HG03159 (cell line): ENCODE data around the gene AMBP.
"Not testable (repeated sequence)": the region's sequence is repeated elsewhere in the genome, so short reads cannot be mapped to it uniquely, and the experiment has no call there.

Experiments used
- ATAC-seq: cut with Tn5 transposase; IDR thresholded peaks from one replicate; pipeline ENCODE4 v1.9.1; 2021; ENCODE audit warnings: mild to moderate bottlenecking, moderate library complexity; ENCODE audit not compliant: unreplicated experiment

The AMBP gene

GRCh38 chr9:114053246-114054005, 24.7 kb downstream of the AMBP start:
- ATAC-seq = no peak

GRCh38 chr9:114051706-114052105, 26.4 kb downstream of the AMBP start:
- no peak for ATAC-seq

GRCh38 chr9:114051281-114051680, 26.8 kb downstream of the AMBP start:
- ATAC-seq = no peak

- ATAC-seq = no peak
Observed at GRCh38 chr9:114050646-114051045, 27.5 kb downstream of the AMBP start.

GRCh38 chr9:114050226-114050568, 27.9 kb downstream of the AMBP start:
- ATAC-seq = no peak

DNA sequence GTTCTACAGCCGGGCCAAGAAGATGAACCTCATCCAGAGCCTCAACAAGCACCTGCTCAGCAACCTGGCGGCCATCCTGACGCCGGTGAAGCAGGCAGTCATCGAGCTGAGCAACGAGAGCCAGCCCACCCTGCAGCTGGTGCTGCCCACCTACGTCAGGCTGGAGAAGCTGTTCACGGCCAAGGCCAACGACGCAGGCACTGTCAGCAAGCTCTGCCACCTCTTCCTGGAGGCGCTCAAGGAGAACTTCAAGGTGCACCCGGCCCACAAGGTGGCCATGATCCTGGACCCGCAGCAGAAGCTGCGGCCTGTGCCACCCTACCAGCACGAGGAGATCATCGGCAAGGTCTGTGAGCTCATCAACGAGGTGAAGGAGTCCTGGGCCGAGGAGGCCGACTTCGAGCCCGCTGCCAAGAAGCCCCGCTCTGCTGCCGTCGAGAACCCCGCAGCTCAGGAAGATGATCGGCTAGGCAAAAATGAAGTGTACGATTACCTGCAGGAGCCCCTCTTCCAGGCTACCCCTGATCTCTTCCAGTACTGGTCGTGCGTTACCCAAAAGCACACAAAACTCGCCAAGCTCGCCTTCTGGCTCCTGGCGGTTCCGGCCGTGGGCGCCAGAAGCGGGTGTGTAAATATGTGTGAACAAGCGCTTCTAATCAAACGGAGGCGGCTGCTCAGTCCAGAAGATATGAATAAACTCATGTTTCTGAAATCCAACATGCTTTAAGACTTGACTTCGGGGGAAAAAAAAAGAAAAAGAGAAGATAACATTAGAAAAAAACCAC, 28.5 kb downstream of the AMBP start:
- ATAC-seq = no peak

DNA sequence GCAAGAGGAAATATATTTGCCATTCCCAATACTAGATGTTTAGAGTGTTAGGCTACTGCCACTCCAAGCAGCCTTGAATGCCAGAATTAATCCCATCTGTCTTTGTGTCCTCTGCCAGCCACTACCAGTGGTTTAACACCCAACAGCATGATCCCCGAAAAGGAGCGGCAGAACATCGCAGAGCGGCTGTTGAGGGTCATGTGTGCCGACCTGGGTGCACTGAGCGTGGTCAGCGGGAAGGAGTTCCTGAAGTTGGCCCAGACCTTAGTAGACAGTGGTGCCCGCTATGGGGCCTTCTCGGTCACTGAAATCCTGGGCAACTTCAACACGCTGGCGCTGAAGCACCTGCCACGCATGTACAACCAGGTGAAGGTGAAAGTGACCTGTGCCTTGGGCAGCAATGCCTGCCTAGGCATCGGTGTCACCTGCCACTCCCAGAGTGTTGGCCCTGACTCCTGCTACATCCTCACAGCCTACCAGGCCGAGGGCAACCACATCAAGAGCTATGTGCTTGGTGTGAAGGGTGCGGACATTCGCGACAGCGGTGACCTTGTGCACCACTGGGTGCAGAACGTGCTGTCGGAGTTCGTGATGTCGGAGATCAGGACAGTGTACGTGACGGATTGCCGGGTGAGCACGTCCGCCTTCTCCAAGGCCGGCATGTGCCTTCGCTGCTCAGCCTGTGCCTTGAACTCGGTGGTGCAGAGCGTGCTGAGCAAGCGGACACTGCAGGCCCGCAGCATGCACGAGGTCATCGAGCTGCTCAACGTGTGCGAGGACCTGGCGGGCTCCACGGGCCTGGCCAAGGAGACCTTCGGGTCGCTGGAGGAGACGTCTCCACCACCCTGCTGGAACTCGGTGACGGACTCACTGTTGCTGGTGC, 29.3 kb downstream of the AMBP start:
- ATAC-seq = no peak

GRCh38 chr9:114047717-114048116, 30.4 kb downstream of the AMBP start:
- no peak for ATAC-seq

GRCh38 chr9:114046875-114047274, 31.2 kb downstream of the AMBP start:
- ATAC-seq = no peak

- ATAC-seq = no peak
Observed at GRCh38 chr9:114046237-114046755, 31.8 kb downstream of the AMBP start.

- ATAC-seq = not testable (repeated sequence)
Observed at GRCh38 chr9:114043660-114044059, 34.4 kb downstream of the AMBP start.

GRCh38 chr9:114039484-114039883, 38.6 kb downstream of the AMBP start:
- ATAC-seq = no peak

DNA sequence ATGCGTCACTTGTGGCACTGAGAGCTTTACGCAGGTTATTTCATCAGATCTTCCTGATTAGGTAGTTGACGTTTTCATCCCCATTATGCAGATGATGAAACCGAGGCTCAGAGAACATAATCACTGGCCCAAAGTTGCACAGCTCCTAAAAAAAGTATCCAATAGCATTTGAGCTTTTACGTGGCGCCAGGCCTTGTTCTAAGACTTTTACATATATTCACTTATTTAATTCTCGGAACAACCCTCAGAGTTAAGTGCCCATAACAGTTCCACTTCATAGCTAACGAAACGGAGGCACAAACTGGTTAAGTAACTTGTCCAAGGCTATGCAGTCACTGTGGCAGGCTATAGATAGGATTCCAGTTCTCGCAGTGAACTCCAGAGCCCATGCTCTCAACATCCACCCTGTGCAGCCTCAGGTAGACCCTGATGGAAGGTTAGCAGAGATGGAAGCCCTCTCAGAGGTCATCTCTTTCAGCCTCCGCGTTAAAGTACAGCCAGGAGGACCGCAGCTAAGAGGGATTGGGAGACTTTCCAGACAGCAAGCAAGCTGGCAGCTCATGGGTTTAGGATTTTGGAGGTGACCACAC, 39.3 kb downstream of the AMBP start:
- ATAC-seq = no peak

DNA sequence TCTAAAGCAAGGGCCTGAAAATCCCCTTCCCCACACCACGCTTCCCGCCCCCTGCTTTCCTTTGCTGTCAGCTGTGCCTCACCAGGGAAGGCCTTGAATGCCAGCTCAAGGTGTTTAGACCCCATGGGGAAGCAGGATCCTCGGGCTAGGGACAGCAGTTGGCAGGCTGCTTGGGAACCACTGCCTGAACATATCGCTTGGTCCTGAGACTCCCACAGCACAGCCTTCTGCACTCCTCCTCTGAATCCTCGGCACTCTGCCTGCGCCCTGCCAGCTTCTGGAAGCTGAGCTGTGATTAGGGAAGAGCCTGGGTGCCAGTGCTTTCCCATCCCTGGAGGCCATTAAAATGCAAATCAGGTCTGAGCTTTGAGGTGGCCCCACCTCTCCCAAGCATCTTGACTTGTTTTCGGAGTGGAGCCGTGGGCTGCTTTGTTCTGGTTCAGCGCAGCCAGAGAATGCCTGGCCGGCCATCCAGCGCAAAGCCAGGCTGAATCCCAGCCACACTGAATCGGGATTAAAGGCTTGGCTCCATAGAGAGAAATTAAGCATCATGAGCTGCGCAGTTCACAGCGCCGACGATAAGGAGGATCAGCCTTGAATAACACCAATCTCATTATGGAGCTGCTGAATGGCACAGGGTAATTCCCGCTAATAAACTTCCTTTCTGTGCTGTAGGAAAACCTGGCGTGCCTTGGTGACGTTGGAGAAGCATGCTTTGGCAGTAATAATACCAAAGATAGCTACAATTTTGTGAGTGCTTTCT, 40.0 kb downstream of the AMBP start:
- ATAC-seq = no peak

DNA sequence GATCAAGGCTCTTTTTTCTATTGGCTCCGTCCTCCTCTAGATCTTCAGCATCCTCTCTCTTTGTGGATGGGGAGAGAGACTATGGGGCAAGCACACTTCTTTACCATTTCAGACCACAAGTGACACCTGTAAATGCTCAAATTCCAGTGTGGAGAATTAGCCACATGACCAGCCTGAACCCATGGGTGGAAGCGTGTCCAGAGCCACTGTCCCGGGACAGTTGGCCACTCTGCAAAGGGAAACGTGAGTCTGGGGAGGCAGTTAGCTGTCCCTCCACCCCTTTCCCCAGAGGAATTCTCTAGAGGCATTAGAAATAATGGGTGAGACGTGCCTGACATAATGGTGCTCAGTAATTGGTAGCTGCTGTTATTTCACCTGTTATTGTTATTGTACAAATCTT, 40.9 kb downstream of the AMBP start:
- no peak for ATAC-seq

DNA sequence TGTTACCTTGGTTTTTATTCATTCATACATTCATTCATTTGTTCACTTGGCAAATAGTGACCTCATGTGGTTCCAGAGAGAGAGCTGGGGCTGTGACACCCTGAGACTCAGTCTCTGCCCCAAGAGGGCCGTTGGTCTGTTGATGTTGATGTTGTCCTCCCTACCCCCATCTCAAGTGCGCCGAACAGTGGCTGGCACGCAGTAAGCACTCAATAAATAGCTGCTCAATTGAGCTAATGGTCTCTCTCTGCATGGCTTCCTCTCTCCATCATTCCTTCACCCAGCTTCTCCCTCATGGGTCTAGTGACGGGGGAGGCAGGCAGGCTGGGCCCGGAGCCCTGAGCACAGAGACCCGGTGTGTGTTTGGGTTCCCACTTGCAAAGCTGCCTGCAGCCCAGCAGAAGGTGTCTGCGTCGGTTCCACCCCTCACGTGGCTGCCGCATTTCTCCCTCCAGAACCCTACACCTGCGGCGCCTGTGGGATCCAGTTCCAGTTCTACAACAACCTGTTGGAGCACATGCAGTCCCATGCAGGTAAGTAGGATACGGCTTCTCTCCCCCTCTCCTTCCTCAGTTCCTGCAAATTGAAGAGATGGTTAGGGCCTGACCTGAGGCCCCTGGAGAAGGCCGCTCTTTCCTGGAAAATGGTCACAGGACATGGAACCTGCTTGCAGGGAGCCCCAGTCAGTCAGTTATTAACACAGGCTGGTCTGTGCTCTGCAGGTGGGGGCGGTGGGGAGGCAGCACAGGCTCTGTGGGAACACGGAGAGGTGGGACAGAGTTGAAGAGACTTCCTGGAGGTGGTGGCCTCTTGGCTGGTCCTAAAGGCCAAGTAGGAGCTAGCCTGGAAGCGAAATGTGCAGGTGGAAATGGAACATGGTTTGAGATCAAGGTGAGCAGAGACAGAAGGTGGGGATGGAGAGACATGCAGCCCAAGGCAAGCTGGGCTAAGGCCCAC, 42.0 kb downstream of the AMBP start:
- ATAC-seq = no peak

DNA sequence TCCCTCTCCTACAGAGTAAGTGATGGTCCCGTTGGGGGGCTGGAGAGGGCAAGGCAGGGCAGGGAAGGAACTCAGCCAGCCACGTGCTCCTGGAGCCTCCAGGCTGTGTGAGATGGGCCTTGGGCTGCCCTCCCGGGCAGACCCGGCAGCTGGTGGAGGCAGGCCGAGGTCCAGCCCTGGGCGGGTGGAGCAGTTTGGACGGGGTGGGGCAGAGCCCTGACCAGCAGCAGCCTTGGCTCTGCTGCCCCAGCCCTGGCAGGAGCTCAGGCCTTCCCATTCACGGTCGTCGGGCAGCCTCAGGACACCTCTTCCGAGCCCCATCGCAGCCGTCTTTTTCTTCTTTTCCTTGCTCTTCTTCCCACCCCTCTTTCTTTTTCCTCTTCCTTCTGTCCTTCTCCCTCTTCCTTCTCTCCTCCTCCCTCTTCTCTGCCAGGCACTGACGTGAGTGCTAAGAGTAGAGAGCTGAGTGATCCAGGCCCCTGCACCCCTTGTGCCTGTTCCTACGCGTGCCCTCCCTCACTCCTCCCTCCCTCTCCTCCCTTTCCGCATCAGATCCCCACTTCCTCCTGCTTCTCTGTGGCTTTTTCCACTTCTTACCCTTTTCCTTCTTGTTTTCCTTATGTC, 42.8 kb downstream of the AMBP start:
- no peak for ATAC-seq

GRCh38 chr9:114034661-114035062, 43.4 kb downstream of the AMBP start:
- no peak for ATAC-seq

- no peak for ATAC-seq
Observed at GRCh38 chr9:114034196-114034595, 43.9 kb downstream of the AMBP start.
